Fibroblast of villous mesenchyme (primary cell): ENCODE measurements around the gene ADAMTSL1. TPM values are rescaled to one million over a fixed set of nuclear protein-coding genes. Genes with fewer than 3 reads are reported as not detected.

Experiments used
- DNase-seq: peaks from one replicate; pipeline ENCODE4 v3.0.0-alpha.2; 2010; ENCODE audit warnings: low read depth
- H3K4me3 ChIP-seq: 2 replicates; pipeline ENCODE4 v1.5.1; 2011; ENCODE audit warnings: low read depth, mild to moderate bottlenecking, low read length
- CTCF ChIP-seq: IDR thresholded peaks from 2 replicates; pipeline ENCODE4 v1.5.1; 2012; ENCODE audit warnings: low read depth, mild to moderate bottlenecking, low read length; ENCODE audit not compliant: insufficient read depth
- total RNA-seq: library from RNA; depleted of rRNA; stranded (reverse); fragments of >200 nt; gene quantifications from 2 replicates; pipeline ENCODE4 v1.2.3, GENCODE V29; 2012

The ADAMTSL1 gene
- total RNA-seq, 1 donor: 3.0 TPM

GRCh38 chr9:18526685-18527084 is 52.7 kb downstream of the ADAMTSL1 start:
- TF ChIP-seq CTCF: no peak
- no peak overlapping the region for H3K4me3 ChIP-seq
- peak; percentile 22 for DNase-seq

DNA sequence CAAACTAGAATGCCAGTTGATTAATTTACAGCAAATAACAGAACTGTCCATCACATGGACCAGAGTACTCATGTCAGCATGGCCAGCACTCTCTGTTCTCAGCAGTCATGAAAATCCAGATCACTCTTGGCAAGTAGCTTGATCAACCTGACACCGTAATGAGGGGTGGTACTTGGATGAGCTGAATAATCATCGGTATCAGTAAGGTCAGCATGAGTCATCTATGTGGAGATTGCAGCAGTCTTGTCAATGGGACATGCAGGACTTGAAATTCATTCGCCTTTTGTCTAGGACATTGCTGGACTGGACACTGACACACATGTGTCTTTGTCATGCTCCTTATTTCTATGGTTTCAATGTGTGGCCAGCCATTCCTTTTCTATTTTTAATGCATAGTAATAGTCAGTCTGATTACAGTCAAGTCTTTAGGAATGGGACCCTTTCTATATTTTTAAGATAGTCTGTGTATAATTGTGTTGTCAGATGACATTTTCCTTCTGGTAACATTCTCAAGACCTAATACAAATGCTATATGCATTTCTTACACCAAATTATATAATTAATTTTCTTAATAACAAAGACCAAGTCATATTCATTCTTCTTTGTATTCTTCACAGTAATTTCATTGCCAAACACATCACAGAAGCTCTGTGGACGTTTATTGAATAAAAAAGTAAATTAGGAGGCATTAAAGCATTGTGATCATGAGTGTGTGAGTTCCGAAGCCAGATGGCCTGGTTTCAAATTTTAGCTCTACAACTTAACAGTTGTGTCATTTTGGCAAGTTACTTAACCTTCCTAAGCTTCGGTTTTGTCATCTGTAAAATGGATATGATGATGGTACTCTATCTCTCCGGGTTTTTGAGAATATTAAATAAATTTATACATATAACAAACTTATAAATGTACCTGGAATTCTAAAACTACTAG is 57.4 kb downstream of the ADAMTSL1 start:
- DNase-seq: no peak
- TF ChIP-seq CTCF: no peak
- no peak overlapping the region for H3K4me3 ChIP-seq

DNA sequence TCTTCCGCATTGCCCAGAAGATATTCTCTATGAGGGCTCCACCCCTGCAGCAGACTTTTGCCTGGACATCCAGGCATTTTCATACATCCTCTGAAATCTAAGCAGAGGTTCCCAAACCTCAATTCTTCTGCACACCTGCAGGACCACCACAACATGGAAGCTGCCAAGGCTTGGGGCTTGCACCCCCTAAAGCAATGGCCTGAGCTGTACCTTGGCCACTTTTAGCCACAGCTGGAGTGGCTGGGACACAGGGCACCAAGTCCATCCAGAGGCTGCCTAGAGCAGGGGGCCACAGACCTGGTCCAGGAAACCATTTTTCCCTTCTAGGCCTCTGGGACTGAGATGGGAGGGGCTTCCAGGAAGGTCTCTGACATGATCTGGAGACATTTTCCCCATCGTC is 60.7 kb downstream of the ADAMTSL1 start:
- DNase-seq: no peak
- no peak overlapping the region for H3K4me3 ChIP-seq
- no peak for TF ChIP-seq CTCF

DNA sequence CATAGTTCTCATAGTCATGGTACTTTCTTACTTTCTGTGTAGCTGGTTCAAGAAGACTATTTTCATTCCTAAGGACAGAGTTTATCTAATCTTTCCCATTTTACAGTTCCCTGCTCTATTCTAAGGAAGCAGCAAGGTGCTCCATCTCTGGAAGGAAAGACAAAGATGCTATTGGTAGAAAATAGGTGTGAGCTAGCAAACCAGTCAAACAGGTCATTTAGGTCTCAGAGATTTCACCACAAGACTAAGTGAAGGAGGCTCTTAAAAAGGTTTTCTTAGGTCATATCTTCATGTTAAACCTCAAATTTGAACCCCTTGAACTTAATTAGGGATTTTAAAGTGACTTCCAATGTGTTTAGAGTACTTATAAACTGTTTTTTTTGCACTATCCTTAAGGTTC is 62.6 kb downstream of the ADAMTSL1 start:
- TF ChIP-seq CTCF: no peak
- H3K4me3 ChIP-seq: no peak overlapping the region
- no peak for DNase-seq

DNA sequence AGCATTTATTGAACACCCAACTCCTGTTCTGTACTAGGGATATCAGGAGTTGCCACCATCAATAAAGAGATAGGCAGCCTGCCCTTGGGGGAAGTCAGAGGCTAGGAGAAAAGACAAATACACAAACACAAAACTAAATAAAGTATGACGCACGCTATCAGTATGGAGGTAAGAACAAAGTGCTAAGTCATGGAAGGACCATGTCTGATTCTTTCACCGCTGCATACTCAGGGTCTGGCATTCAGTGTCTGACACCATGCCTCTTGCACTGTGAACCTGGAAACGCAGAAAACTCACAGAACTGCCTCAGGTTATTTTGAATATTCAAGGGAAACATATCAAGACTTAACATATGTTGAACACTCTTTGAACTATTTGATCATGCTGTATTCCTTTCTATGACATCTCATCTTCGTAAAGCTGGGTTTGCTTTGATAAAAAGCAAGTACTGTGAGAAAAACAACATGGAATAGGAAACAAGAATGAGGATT is 65.3 kb downstream of the ADAMTSL1 start:
- no peak overlapping the region for H3K4me3 ChIP-seq
- DNase-seq: no peak
- TF ChIP-seq CTCF: no peak

- no peak overlapping the region for H3K4me3 ChIP-seq
- no peak for DNase-seq
- TF ChIP-seq CTCF: no peak
Measured at GRCh38 chr9:18542837-18543405, 69.0 kb downstream of the ADAMTSL1 start.
